ENCODE data around the gene SNTG2.

Gene SNTG2

GRCh38 chr2:1310202-1310601, 359.6 kb downstream of the SNTG2 start:
- no peak overlapping the region for H3K9ac ChIP-seq (ENCODE audit: low read depth, low read length, poor library complexity)

GRCh38 chr2:1310866-1311265, 360.2 kb downstream of the SNTG2 start:
- Histone ChIP-seq H4K8ac (ENCODE audit: low read depth, low read length) (no peak overlapping the region), H2BK15ac (ENCODE audit: low read length) (no peak overlapping the region), H3K4me1 (ENCODE audit: control insufficient read depth in 2 of 2, insufficient read depth in 1 of 2, low read depth in 1 of 2, low read length in 2 of 2) (peaks cover 0 to 9% of the 10 kb centered on the region in 2 donors), H3K14ac (ENCODE audit: low read length) (no peak overlapping the region), H3K79me1 (ENCODE audit: low read depth, low read length) (no peaks in the 10 kb centered on the region), H2AFZ (ENCODE audit: low read length) (no peak overlapping the region), H3K18ac (ENCODE audit: low read length) (peak overlapping the region; percentile 30), H3K9ac (ENCODE audit: low read depth, low read length, poor library complexity) (no peak overlapping the region), H3K27me3 (ENCODE audit: control insufficient read depth in 3 of 3, insufficient read depth in 3 of 3, low read depth in 1 of 3, low read length in 3 of 3) (peaks cover 0 to 3% (median 0%) of the 10 kb centered on the region in 3 experiments), H3K4me2 (ENCODE audit: insufficient read depth, low read length, poor library complexity, severe bottlenecking) (no peak overlapping the region), H3K4me3 (ENCODE audit: low read length in 2 of 2) (no peak overlapping the region), H2BK12ac (ENCODE audit: low read length) (no peak overlapping the region), H2BK120ac (ENCODE audit: low read depth, low read length) (no peak overlapping the region), H4K91ac (ENCODE audit: low read depth, low read length, poor library complexity) (no peak overlapping the region), H3K4ac (ENCODE audit: low read length) (no peak overlapping the region), H3K27ac (replicated peaks; ENCODE audit: low read length) (no peak overlapping the region), H3K36me3 (replicated peaks in 1 of 2; ENCODE audit: control insufficient read depth in 2 of 2, insufficient read depth in 2 of 2, low read length in 2 of 2) (no peaks in the 10 kb centered on the region), H3K23ac (ENCODE audit: low read depth, low read length, poor library complexity) (no peak overlapping the region), H2AK5ac (ENCODE audit: low read depth, low read length) (no peak overlapping the region), H3K9me3 (replicated peaks in 1 of 2; ENCODE audit: control insufficient read depth in 2 of 2, insufficient read depth in 1 of 2, low read depth in 1 of 2, low read length in 2 of 2) (peaks cover 0 to 4% of the 10 kb centered on the region in 2 donors), H2BK5ac (ENCODE audit: low read length) (no peak overlapping the region)
- no CpG with 5 or more reads among the region's 10 CpGs for WGBS, 2 donors (ENCODE audit: extremely low coverage in 2 of 2, insufficient read length in 2 of 2, insufficient replicate concordance in 1 of 2)
- DNase-seq (ENCODE audit: low spot score): no peak

More at GRCh38 chr2:1310202-1310601, 359.6 kb downstream of the SNTG2 start:
- H3K27ac ChIP-seq (replicated peaks; ENCODE audit: low read length): no peak overlapping the region
- no peaks in the 10 kb centered on the region for H3K79me1 ChIP-seq (ENCODE audit: low read depth, low read length)
- H3K4me2 ChIP-seq (ENCODE audit: insufficient read depth, low read length, poor library complexity, severe bottlenecking): no peak overlapping the region
- H3K9me3 ChIP-seq (replicated peaks in 1 of 2; ENCODE audit: control insufficient read depth in 2 of 2, insufficient read depth in 1 of 2, low read depth in 1 of 2, low read length in 2 of 2): peaks cover 0 to 4% of the 10 kb centered on the region in 2 donors
- H3K4me3 ChIP-seq (ENCODE audit: low read length in 2 of 2): no peak overlapping the region
- no peak overlapping the region for H2BK5ac ChIP-seq (ENCODE audit: low read length)
- H4K8ac ChIP-seq (ENCODE audit: low read depth, low read length): no peak overlapping the region
- no peak overlapping the region for H2BK12ac ChIP-seq (ENCODE audit: low read length)
- peaks cover 0 to 3% (median 0%) of the 10 kb centered on the region in 3 experiments for H3K27me3 ChIP-seq (ENCODE audit: control insufficient read depth in 3 of 3, insufficient read depth in 3 of 3, low read depth in 1 of 3, low read length in 3 of 3)
- H4K91ac ChIP-seq (ENCODE audit: low read depth, low read length, poor library complexity): no peak overlapping the region
- no peak overlapping the region for H2AFZ ChIP-seq (ENCODE audit: low read length)
- H2BK15ac ChIP-seq (ENCODE audit: low read length): no peak overlapping the region
- H3K36me3 ChIP-seq (replicated peaks in 1 of 2; ENCODE audit: control insufficient read depth in 2 of 2, insufficient read depth in 2 of 2, low read length in 2 of 2): no peaks in the 10 kb centered on the region
- no peak overlapping the region for H3K23ac ChIP-seq (ENCODE audit: low read depth, low read length, poor library complexity)
- peak overlapping the region; percentile 52 for H3K18ac ChIP-seq (ENCODE audit: low read length)
- H2AK5ac ChIP-seq (ENCODE audit: low read depth, low read length): no peak overlapping the region
- H3K4ac ChIP-seq (ENCODE audit: low read length): no peak overlapping the region
- no CpG with 5 or more reads among the region's 7 CpGs for WGBS, 2 donors (ENCODE audit: extremely low coverage in 2 of 2, insufficient read length in 2 of 2, insufficient replicate concordance in 1 of 2)
- H3K4me1 ChIP-seq (ENCODE audit: control insufficient read depth in 2 of 2, insufficient read depth in 1 of 2, low read depth in 1 of 2, low read length in 2 of 2): peaks cover 0 to 9% of the 10 kb centered on the region in 2 donors
- no peak overlapping the region for H3K14ac ChIP-seq (ENCODE audit: low read length)
- no peak for DNase-seq (ENCODE audit: low spot score)
- no peak overlapping the region for H2BK120ac ChIP-seq (ENCODE audit: low read depth, low read length)

GRCh38 chr2:1313240-1313924, 362.7 kb downstream of the SNTG2 start:
- no peaks in the 10 kb centered on the region for H3K79me1 ChIP-seq (ENCODE audit: low read depth, low read length)
- H4K8ac ChIP-seq (ENCODE audit: low read depth, low read length): no peak overlapping the region
- no peak overlapping the region for H2BK5ac ChIP-seq (ENCODE audit: low read length)
- no peak overlapping the region for H2BK12ac ChIP-seq (ENCODE audit: low read length)
- no peak overlapping the region for H4K91ac ChIP-seq (ENCODE audit: low read depth, low read length, poor library complexity)
- H2BK120ac ChIP-seq (ENCODE audit: low read depth, low read length): no peak overlapping the region
- no peak overlapping the region for H2AFZ ChIP-seq (ENCODE audit: low read length)
- H2AK5ac ChIP-seq (ENCODE audit: low read depth, low read length): no peak overlapping the region
- no peak overlapping the region for H3K4ac ChIP-seq (ENCODE audit: low read length)
- H3K14ac ChIP-seq (ENCODE audit: low read length): no peak overlapping the region
- no peak overlapping the region for H3K27ac ChIP-seq (replicated peaks; ENCODE audit: low read length)
- no peak overlapping the region for H3K23ac ChIP-seq (ENCODE audit: low read depth, low read length, poor library complexity)
- H3K9me3 ChIP-seq (replicated peaks in 1 of 2; ENCODE audit: control insufficient read depth in 2 of 2, insufficient read depth in 1 of 2, low read depth in 1 of 2, low read length in 2 of 2): no peaks in the 10 kb centered on the region
- no peaks in the 10 kb centered on the region for H3K36me3 ChIP-seq (replicated peaks in 1 of 2; ENCODE audit: control insufficient read depth in 2 of 2, insufficient read depth in 2 of 2, low read length in 2 of 2)
- no peak overlapping the region for H2BK15ac ChIP-seq (ENCODE audit: low read length)
- WGBS, 2 donors (ENCODE audit: extremely low coverage in 2 of 2, insufficient read length in 2 of 2, insufficient replicate concordance in 1 of 2): no CpG with 5 or more reads among the region's 13 CpGs
- H3K4me1 ChIP-seq (ENCODE audit: control insufficient read depth in 2 of 2, insufficient read depth in 1 of 2, low read depth in 1 of 2, low read length in 2 of 2): no peaks in the 10 kb centered on the region
- no peak overlapping the region for H3K18ac ChIP-seq (ENCODE audit: low read length)
- no peak overlapping the region for H3K4me3 ChIP-seq (ENCODE audit: low read length in 2 of 2)
- DNase-seq (ENCODE audit: low spot score): no peak
- no peaks in the 10 kb centered on the region for H3K27me3 ChIP-seq (ENCODE audit: control insufficient read depth in 3 of 3, insufficient read depth in 3 of 3, low read depth in 1 of 3, low read length in 3 of 3)
- no peak overlapping the region for H3K9ac ChIP-seq (ENCODE audit: low read depth, low read length, poor library complexity)
- no peak overlapping the region for H3K4me2 ChIP-seq (ENCODE audit: insufficient read depth, low read length, poor library complexity, severe bottlenecking)

GRCh38 chr2:1314254-1314653, 363.6 kb downstream of the SNTG2 start:
- Histone ChIP-seq H2BK5ac (ENCODE audit: low read length) (no peak overlapping the region), H2BK15ac (ENCODE audit: low read length) (no peak overlapping the region), H3K4me1 (ENCODE audit: control insufficient read depth in 2 of 2, insufficient read depth in 1 of 2, low read depth in 1 of 2, low read length in 2 of 2) (no peaks in the 10 kb centered on the region), H3K9me3 (replicated peaks in 1 of 2; ENCODE audit: control insufficient read depth in 2 of 2, insufficient read depth in 1 of 2, low read depth in 1 of 2, low read length in 2 of 2) (no peaks in the 10 kb centered on the region), H2AK5ac (ENCODE audit: low read depth, low read length) (no peak overlapping the region), H2BK120ac (ENCODE audit: low read depth, low read length) (no peak overlapping the region), H3K18ac (ENCODE audit: low read length) (peak overlapping the region; percentile 64), H4K91ac (ENCODE audit: low read depth, low read length, poor library complexity) (no peak overlapping the region), H2BK12ac (ENCODE audit: low read length) (no peak overlapping the region), H3K36me3 (replicated peaks in 1 of 2; ENCODE audit: control insufficient read depth in 2 of 2, insufficient read depth in 2 of 2, low read length in 2 of 2) (no peaks in the 10 kb centered on the region), H3K4me2 (ENCODE audit: insufficient read depth, low read length, poor library complexity, severe bottlenecking) (no peak overlapping the region), H3K23ac (ENCODE audit: low read depth, low read length, poor library complexity) (no peak overlapping the region), H3K79me1 (ENCODE audit: low read depth, low read length) (no peaks in the 10 kb centered on the region), H3K14ac (ENCODE audit: low read length) (no peak overlapping the region), H3K27me3 (ENCODE audit: control insufficient read depth in 3 of 3, insufficient read depth in 3 of 3, low read depth in 1 of 3, low read length in 3 of 3) (no peaks in the 10 kb centered on the region), H4K8ac (ENCODE audit: low read depth, low read length) (no peak overlapping the region), H3K9ac (ENCODE audit: low read depth, low read length, poor library complexity) (no peak overlapping the region), H3K27ac (replicated peaks; ENCODE audit: low read length) (no peak overlapping the region), H2AFZ (ENCODE audit: low read length) (no peak overlapping the region), H3K4me3 (ENCODE audit: low read length in 2 of 2) (peak overlapping the region in 1 of 2 donors; percentile 58), H3K4ac (ENCODE audit: low read length) (no peak overlapping the region)
- WGBS, 2 donors (ENCODE audit: extremely low coverage in 2 of 2, insufficient read length in 2 of 2, insufficient replicate concordance in 1 of 2): no CpG with 5 or more reads among the region's 6 CpGs
- no peak for DNase-seq (ENCODE audit: low spot score)
